Osteocyte (in vitro differentiated cells): ENCODE measurements around the gene DNAJC5G. TPM values are rescaled to one million over a fixed set of nuclear protein-coding genes. Genes with fewer than 3 reads are reported as not detected.

Experiments
- DNase-seq: peaks from one replicate; pipeline ENCODE4 v3.0.0; 2021; ENCODE audit warnings: mixed read lengths; ENCODE audit not compliant: unreplicated experiment; ENCODE audit errors: extremely low spot score
- H3K27ac Mint-ChIP-seq: one replicate; pipeline ENCODE4 v1.8.0; 2021; ENCODE audit warnings: mild to moderate bottlenecking, mixed read lengths; ENCODE audit not compliant: unreplicated experiment
- H3K27me3 Mint-ChIP-seq: one replicate; pipeline ENCODE4 v1.8.0; 2021; ENCODE audit warnings: mixed read lengths; ENCODE audit not compliant: unreplicated experiment
- H3K36me3 Mint-ChIP-seq: one replicate; pipeline ENCODE4 v1.8.0; 2021; ENCODE audit warnings: mixed read lengths; ENCODE audit not compliant: unreplicated experiment
- H3K4me1 Mint-ChIP-seq: one replicate; pipeline ENCODE4 v1.8.0; 2021; ENCODE audit warnings: mixed read lengths; ENCODE audit not compliant: unreplicated experiment
- H3K4me3 Mint-ChIP-seq: one replicate; pipeline ENCODE4 v1.8.0; 2021; ENCODE audit warnings: mild to moderate bottlenecking, moderate library complexity, mixed read lengths; ENCODE audit not compliant: unreplicated experiment
- H3K9me3 Mint-ChIP-seq: one replicate; pipeline ENCODE4 v1.8.0; 2021; ENCODE audit warnings: mixed read lengths; ENCODE audit not compliant: unreplicated experiment
- CTCF ChIP-seq: fragments of 200-600 bp; sonication (generic); IDR thresholded peaks from 2 replicates; pipeline ENCODE4 v1.5.0; 2021; ENCODE audit warnings: antibody characterized with exemption, mild to moderate bottlenecking, moderate library complexity
- total RNA-seq: library from RNA; stranded (reverse); gene quantifications from 2 replicates; pipeline ENCODE4 v1.2.1, GENCODE V29; 2021

The DNAJC5G gene
- total RNA-seq, 1 donor from 2014 or later, result not detected

- no peak overlapping the region for H3K4me3 Mint-ChIP-seq
- H3K9me3 Mint-ChIP-seq, result no peaks in the 10 kb centered on the region
- H3K4me1 Mint-ChIP-seq, result peaks cover 16% of the 10 kb centered on the region
- TF ChIP-seq CTCF, result no peak
- H3K36me3 Mint-ChIP-seq, result no peaks in the 10 kb centered on the region
- no peak overlapping the region for H3K27ac Mint-ChIP-seq
- peaks cover 56% of the 10 kb centered on the region for H3K27me3 Mint-ChIP-seq
- DNase-seq, result no peak
Observed at GRCh38 chr2:27290549-27290948, 15.3 kb downstream of the DNAJC5G start.

GRCh38 chr2:27291865-27292264 is 16.6 kb downstream of the DNAJC5G start:
- no peaks in the 10 kb centered on the region for H3K36me3 Mint-ChIP-seq
- H3K27me3 Mint-ChIP-seq, result peaks cover 54% of the 10 kb centered on the region
- no peak overlapping the region for H3K4me3 Mint-ChIP-seq
- TF ChIP-seq CTCF, result no peak
- no peaks in the 10 kb centered on the region for H3K9me3 Mint-ChIP-seq
- no peak for DNase-seq
- no peak overlapping the region for H3K27ac Mint-ChIP-seq
- H3K4me1 Mint-ChIP-seq, result peaks cover 16% of the 10 kb centered on the region

GRCh38 chr2:27294928-27295327 is 19.7 kb downstream of the DNAJC5G start:
- no peak for TF ChIP-seq CTCF
- Mint-ChIP-seq H3K27me3 (peaks cover 35% of the 10 kb centered on the region), H3K9me3 (no peaks in the 10 kb centered on the region), H3K27ac (no peak overlapping the region), H3K4me3 (no peak overlapping the region), H3K4me1 (peaks cover 16% of the 10 kb centered on the region), H3K36me3 (no peaks in the 10 kb centered on the region)
- no peak for DNase-seq

- Mint-ChIP-seq H3K36me3 (no peaks in the 10 kb centered on the region), H3K9me3 (no peaks in the 10 kb centered on the region), H3K4me1 (peaks cover 16% of the 10 kb centered on the region), H3K27me3 (peaks cover 33% of the 10 kb centered on the region), H3K27ac (no peak overlapping the region), H3K4me3 (no peak overlapping the region)
- TF ChIP-seq CTCF, result no peak
- no peak for DNase-seq
Observed at GRCh38 chr2:27296481-27296880, 21.2 kb downstream of the DNAJC5G start.

GRCh38 chr2:27297195-27297594 is 22.0 kb downstream of the DNAJC5G start:
- Mint-ChIP-seq H3K9me3 (no peaks in the 10 kb centered on the region), H3K36me3 (no peaks in the 10 kb centered on the region), H3K4me3 (no peak overlapping the region), H3K27me3 (peaks cover 26% of the 10 kb centered on the region), H3K27ac (no peak overlapping the region), H3K4me1 (peaks cover 16% of the 10 kb centered on the region)
- TF ChIP-seq CTCF, result no peak
- no peak for DNase-seq
